GM12865 (cell line): ENCODE data around the gene MRPL52.
A peak's percentile ranks its signal among the peaks of the same experiment; 100 is the strongest.
"Not testable (repeated sequence)": the region's sequence is repeated elsewhere in the genome, so short reads cannot be mapped to it uniquely, and the experiment has no call there.

Experiments
- DNase-seq: peaks from one replicate; pipeline ENCODE4 v3.0.0; 2010; ENCODE audit warnings: low read depth
- H3K4me3 ChIP-seq: 2 replicates; pipeline ENCODE4 v1.5.1; 2011; ENCODE audit warnings: mild to moderate bottlenecking, low read depth, low read length, control low read depth
- CTCF ChIP-seq: IDR thresholded peaks from 2 replicates; pipeline ENCODE4 v1.5.1; 2011; ENCODE audit warnings: low read length, control low read depth, low read depth, inconsistent platforms; ENCODE audit not compliant: insufficient read depth; ENCODE audit errors: missing control alignments

The MRPL52 gene

DNA sequence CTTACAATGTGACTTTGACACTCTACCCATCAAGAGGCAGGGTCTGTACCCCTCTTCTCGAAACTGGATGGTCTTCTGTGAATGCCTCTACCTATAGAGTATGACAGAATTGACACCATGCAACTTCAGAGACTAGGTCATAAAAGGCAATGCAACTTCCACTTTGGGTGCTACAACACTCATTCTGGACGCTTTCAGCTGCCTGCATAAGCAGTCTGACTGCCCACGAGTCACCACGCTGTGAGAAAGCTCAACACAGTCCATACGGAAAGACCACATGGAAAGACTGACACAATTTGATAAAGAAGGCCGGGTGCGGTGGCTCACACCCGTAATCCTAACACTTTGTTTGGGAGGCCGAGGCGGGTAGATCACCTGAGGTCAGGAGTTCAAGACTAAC is 29.3 kb upstream of the MRPL52 start:
- no peak for DNase-seq
- no peak overlapping the region for H3K4me3 ChIP-seq
- TF ChIP-seq CTCF = no peak

DNA sequence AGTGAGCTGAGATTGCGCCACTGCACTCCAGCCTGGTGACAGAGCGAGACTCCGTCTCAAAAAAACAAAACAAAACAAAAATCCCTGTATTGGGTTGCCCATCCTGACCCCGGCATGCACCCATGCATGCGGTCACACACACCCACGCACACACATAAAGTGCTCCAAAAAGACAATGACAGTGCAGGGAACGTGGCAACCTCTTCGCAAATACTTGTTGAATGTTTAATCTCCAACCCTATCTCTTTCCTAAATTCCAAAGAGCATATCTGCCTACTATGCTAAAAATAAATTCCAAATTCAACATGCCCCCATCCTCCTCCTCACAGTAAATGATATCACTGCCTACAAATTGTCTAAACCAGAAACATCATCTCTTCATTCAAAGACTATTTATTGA is 28.0 kb upstream of the MRPL52 start:
- no peak for TF ChIP-seq CTCF
- no peak overlapping the region for H3K4me3 ChIP-seq
- DNase-seq = no peak

DNA sequence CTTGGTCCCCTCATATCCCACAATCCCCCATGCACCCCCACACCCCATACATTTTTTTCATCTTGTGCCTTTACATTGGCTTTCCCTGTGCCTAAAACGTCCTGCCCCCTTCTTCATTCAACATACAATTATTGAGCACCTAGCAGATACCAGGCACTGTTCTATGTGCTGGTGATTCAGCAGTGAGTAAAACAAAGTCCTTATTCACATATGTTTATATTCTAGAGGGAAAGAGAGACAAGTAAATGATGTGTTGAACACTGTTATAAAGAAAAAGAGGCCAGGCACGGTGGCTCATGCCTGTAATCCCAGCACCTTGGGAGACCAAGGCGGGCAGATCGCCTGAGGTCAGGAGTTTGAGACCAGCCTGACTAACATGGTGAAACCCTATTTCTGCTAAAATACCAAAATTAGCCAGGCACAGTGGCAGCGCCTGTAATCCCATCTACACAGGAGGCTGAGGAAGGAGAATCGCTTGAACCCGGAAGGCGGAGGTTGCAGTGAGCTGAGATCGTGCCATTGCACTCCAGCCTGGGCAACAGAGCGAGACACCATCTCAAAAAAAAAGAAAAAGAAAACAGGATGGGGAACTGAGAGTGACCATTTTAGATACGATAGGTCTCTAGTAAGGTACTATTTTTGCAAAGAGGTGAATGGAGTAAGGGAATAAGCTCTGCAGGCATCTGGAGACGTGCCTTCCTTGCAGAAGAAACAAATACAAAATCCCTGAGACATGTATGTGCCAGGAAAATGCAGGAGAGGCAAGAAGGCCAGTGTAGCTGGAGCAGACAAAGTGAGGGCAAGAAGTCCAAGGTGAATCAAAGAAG is 26.6 kb upstream of the MRPL52 start:
- no peak for TF ChIP-seq CTCF
- DNase-seq = no peak
- peak overlapping the region; percentile 2 for H3K4me3 ChIP-seq

GRCh38 chr14:22803687-22803974 is 26.1 kb upstream of the MRPL52 start:
- H3K4me3 ChIP-seq = peak overlapping the region; percentile 2
- peak; percentile 50 for DNase-seq
- no peak for TF ChIP-seq CTCF

GRCh38 chr14:22805235-22805634 is 24.5 kb upstream of the MRPL52 start:
- H3K4me3 ChIP-seq, DNase-seq: not testable (repeated sequence)

DNA sequence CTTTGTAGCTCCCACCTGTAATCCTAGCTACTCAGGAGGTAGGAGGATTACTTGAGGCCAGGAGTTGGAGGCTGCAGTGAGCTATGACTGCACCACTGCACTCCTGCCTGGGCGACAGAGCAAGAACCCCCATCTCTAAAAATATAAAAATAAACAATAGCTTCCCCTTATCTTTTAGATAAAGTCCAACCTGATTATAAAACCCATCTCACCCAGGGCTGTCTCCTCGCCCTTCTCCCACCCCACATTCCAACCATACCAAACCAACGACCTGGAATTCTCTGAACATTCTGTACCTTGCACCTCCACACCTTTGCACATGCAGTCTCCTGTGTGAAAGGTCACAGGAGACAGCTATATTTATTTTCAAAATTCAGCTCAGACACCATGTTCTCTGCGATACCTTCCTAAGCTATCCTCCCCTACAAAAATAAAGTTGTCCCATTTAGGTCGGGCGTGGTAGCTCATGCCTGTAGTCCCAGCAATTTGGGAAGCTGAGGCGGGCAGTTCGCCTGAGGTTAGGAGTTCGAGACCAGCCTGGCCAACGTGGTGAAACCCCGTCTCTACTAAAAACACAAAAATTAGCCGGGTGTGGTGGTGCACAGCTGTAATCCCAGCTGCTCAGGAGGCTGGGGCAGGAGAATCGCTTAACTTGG is 22.1 kb upstream of the MRPL52 start:
- H3K4me3 ChIP-seq = no peak overlapping the region
- no peak for DNase-seq
- no peak for TF ChIP-seq CTCF

DNA sequence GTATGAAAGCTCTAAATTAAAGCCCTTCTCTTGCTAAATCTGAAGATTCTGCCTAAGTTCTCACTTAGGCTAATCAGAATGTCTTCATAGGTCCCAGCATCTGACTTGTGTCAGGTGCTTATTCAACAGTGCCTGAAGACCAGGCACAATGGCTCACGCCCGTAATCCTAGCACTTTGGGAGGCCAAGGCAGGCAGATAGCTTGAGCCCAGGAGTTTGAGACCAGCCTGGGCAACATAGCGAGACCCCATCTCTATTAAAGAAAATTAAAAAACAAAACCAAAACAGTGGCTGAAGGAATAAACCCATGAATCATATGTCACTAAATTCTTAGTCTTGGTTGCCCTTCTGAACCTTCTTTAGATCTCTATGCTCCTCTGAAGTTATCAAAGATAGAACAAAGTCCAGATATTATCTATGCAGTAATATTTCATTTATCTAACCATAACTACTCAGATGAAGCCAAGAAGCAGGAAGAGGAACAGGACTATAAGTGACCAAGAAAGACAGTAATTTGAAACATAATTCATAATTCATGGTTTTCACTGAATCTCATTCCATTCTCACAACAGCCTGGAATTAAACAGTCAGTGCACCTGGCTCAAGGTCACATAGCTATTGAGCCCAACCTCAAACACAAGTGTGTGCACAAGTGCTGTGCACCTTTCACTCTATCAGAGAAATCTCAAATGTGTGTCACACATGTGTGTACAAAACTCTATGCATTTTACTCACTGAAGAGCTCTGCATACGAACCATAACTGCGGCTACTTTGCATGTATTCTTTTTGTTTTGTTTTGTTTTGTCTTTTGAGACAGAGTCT is 21.1 kb upstream of the MRPL52 start:
- no peak for TF ChIP-seq CTCF
- no peak overlapping the region for H3K4me3 ChIP-seq
- DNase-seq = no peak
